ENCODE data around the gene CGREF1. TPM values are rescaled to one million over a fixed set of nuclear protein-coding genes. Genes with fewer than 3 reads are reported as not detected.

The CGREF1 gene
- polyA plus RNA-seq, 1 of the 3 experiments (the other 2 are of a cell fraction): 18.3 TPM

GRCh38 chr2:27164960-27165763, 46.2 kb upstream of the CGREF1 start (continued):
- TF ChIP-seq USF1 (IDR thresholded peaks at IDR 0.05; ENCODE audit: borderline replicate concordance, low read depth) (no peak), RXRA (IDR thresholded peaks at IDR 0.05; ENCODE audit: borderline replicate concordance, low read depth) (no peak)

DNA sequence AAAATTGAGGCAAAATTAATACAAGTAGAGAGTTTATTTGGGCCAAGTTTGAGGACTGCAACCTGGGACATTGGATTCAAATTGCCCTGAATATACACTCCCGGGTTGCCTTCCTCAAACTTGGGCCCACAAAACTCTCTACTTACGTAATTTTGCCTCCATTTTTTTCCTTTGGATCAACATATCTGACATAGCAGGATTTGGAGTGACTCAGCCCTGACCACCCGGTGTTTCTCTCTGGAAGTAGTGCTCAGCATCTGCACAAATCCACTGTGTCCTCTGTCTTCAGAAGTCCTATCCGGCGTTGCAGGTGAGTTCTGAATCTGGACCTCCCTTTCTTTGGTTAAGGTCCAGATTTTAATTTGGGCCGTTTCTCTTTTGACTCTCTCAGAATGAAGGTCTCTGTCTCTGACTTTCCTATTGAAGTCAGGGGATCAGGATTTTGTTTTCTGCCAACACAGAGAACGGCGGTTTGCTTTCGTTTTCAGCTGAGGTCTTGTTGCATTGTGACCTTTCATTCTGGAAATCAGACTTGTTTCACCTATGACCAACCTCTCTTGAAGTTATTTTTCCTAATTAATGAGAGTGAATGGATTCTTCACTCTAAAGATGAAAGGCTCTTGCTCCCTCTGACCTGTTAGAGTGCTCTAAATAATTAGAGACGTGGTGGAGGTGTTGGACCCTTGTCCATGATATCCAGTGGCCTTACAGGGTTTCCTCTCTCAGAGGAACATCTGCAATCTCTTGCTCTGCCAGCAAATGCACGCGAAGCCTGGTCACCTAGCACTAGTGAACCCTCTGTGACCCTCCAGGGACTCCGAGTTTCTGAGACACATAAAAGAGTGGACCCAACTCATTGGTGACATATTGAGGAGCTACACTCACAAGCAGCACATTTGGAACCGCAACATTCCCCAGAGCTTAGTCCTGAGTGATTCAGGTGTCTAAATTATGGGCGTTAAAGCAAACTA, 43.5 kb upstream of the CGREF1 start:
- H3K4me2 ChIP-seq: no peak overlapping the region
- no peak overlapping the region for H3K4me3 ChIP-seq (ENCODE audit: low read depth in 2 of 2, low read length in 1 of 2)
- H3K79me2 ChIP-seq (ENCODE audit: insufficient read depth): no peaks in the 10 kb centered on the region
- no peaks in the 10 kb centered on the region for H3F3A ChIP-seq (replicated peaks; ENCODE audit: insufficient read depth)
- ChIA-PET POLR2A (no interaction called here), CTCF (interaction anchor here (0.6 to 6.9 kb wide), 3 partner anchors 8 to 117 kb away, joined by 4 to 58 read pairs (median 21); no protein-coding TSS in a partner anchor)
- H4K20me1 ChIP-seq (ENCODE audit: insufficient read depth): no peaks in the 10 kb centered on the region
- TF ChIP-seq MAX (IDR thresholded peaks at IDR 0.05; ENCODE audit: low read depth): no peak
- TF ChIP-seq ZBTB33 (IDR thresholded peaks at IDR 0.05; ENCODE audit: borderline replicate concordance, low read depth): no peak
- no peak for TF ChIP-seq USF1 (IDR thresholded peaks at IDR 0.05; ENCODE audit: borderline replicate concordance, low read depth)
- no peak for TF ChIP-seq RCOR1 (IDR thresholded peaks at IDR 0.05; ENCODE audit: low read length)
- TF ChIP-seq RAD21 (IDR thresholded peaks at IDR 0.05; ENCODE audit: low read length): no peak
- TF ChIP-seq TEAD4 (IDR thresholded peaks at IDR 0.05; ENCODE audit: borderline replicate concordance, insufficient read depth): no peak
- TF ChIP-seq GATA2 (CRISPR knock-in tag; IDR thresholded peaks at IDR 0.05): no peak
- no peak for TF ChIP-seq POLR2AphosphoS5 (IDR thresholded peaks at IDR 0.05; ENCODE audit: low read depth, low read length)
- no peak for TF ChIP-seq MXI1 (IDR thresholded peaks at IDR 0.05; ENCODE audit: low read depth, low read length)
- no peak for TF ChIP-seq TCF12 (IDR thresholded peaks at IDR 0.05)
- TF ChIP-seq FOSL2 (IDR thresholded peaks at IDR 0.05; ENCODE audit: borderline replicate concordance, low read depth): no peak
- no peak for TF ChIP-seq FOXJ3 (CRISPR knock-in tag; IDR thresholded peaks at IDR 0.05)
- TF ChIP-seq, protein P1, sequence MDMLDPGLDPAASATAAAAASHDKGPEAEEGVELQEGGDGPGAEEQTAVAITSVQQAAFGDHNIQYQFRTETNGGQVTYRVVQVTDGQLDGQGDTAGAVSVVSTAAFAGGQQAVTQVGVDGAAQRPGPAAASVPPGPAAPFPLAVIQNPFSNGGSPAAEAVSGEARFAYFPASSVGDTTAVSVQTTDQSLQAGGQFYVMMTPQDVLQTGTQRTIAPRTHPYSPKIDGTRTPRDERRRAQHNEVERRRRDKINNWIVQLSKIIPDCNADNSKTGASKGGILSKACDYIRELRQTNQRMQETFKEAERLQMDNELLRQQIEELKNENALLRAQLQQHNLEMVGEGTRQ (IDR thresholded peaks at IDR 0.05; ENCODE audit: borderline replicate concordance, low read depth, low read length): no peak
- TF ChIP-seq RFX5 (IDR thresholded peaks at IDR 0.05; ENCODE audit: low read length): no peak
- TF ChIP-seq NRF1 (IDR thresholded peaks at IDR 0.05; ENCODE audit: low read depth, low read length): no peak
- no peak for TF ChIP-seq GABPA (IDR thresholded peaks at IDR 0.05; ENCODE audit: low read depth)
- TF ChIP-seq CTCF (IDR thresholded peaks at IDR 0.05): no peak
- TF ChIP-seq JUND (IDR thresholded peaks at IDR 0.05): no peak
- no peak for TF ChIP-seq NFIC (IDR thresholded peaks at IDR 0.05; ENCODE audit: borderline replicate concordance)
- H3K27ac ChIP-seq (ENCODE audit: low read depth in 2 of 2, low read length in 1 of 2): no peak overlapping the region
- DNase-seq: no peak
- no peaks in the 10 kb centered on the region for H3K4me1 ChIP-seq (ENCODE audit: control insufficient read depth in 1 of 2, insufficient read depth in 2 of 2, low read depth in 1 of 2, low read length in 1 of 2)
- H3K9me3 ChIP-seq: no peaks in the 10 kb centered on the region
- H3K27me3 ChIP-seq (ENCODE audit: insufficient read depth): no peaks in the 10 kb centered on the region
- no peak overlapping the region for H3K9ac ChIP-seq
- H3K36me3 ChIP-seq (replicated peaks in 1 of 2; ENCODE audit: control insufficient read depth in 1 of 2, insufficient read depth in 2 of 2, low read length in 1 of 2): no peaks in the 10 kb centered on the region
- WGBS (ENCODE audit: low lambda C conversion rate): 75% methylated on average over 15 of the region's 15 CpGs
- H2AFZ ChIP-seq (ENCODE audit: low read depth): no peak overlapping the region
- H3K9me2 ChIP-seq: no peaks in the 10 kb centered on the region

Data from SK-N-SH (cell line).